ENCODE data around the gene TULP4. TPM values are rescaled to one million over a fixed set of nuclear protein-coding genes. Genes with fewer than 3 reads are reported as not detected.

TULP4 gene
- total and polyA plus RNA-seq, 7 donors = 2.4 to 142 (median 98.7) TPM

DNA sequence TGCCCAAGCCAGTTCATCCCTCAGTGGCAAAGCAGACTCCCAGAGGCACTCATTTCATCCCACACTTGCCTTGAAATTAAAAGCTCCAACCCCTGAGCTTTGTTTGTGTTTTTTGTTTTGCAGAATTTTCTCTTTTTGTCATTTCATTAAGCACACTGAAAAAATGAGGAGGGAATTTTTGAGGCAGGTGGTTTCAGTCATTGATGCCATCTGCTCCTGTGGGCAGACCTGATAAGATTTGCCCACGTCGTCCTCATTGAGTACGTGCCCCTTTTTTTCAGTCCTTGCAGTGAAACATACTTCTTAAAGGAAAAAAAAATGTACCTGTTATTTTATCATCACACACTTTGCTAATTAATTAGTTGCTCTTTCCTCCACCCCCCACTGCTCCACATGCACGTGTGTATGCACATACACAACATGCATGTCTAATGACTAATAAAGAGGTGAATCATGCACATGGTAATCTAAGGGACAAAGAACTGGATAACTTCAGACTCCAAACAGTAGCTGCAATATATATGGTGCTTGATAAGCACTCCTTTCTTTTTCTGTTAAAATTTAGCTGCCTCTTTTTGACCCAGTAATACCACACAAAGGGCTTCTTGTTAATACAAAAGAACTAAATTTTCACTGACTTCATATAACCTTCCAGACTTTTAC lies 145.5 kb downstream of the TULP4 start:
- no peaks in the 10 kb centered on the region for H3K9me3 ChIP-seq
- no peak for TF ChIP-seq EP300 (IDR thresholded peaks at IDR 0.05)
- TF ChIP-seq, protein P1, sequence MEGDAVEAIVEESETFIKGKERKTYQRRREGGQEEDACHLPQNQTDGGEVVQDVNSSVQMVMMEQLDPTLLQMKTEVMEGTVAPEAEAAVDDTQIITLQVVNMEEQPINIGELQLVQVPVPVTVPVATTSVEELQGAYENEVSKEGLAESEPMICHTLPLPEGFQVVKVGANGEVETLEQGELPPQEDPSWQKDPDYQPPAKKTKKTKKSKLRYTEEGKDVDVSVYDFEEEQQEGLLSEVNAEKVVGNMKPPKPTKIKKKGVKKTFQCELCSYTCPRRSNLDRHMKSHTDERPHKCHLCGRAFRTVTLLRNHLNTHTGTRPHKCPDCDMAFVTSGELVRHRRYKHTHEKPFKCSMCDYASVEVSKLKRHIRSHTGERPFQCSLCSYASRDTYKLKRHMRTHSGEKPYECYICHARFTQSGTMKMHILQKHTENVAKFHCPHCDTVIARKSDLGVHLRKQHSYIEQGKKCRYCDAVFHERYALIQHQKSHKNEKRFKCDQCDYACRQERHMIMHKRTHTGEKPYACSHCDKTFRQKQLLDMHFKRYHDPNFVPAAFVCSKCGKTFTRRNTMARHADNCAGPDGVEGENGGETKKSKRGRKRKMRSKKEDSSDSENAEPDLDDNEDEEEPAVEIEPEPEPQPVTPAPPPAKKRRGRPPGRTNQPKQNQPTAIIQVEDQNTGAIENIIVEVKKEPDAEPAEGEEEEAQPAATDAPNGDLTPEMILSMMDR (IDR thresholded peaks at IDR 0.05) = no peak
- no peak for TF ChIP-seq POLR2A (IDR thresholded peaks at IDR 0.05)
- no peak for TF ChIP-seq POLR2AphosphoS5 (IDR thresholded peaks at IDR 0.05)
- WGBS, 2 donors = 91 to 94% methylated on average over 4 of the region's 4 CpGs
- DNase-seq = no peak
- H3K4me1 ChIP-seq = no peaks in the 10 kb centered on the region
- intact Hi-C loops (cut with DNase I) = no loop called here
- H3K4me3 ChIP-seq = no peak overlapping the region
- H3K27ac ChIP-seq = no peak overlapping the region
- H3K27me3 ChIP-seq = no peaks in the 10 kb centered on the region
- peaks cover 0 to 14% (median 2%) of the 10 kb centered on the region in 4 donors for H3K36me3 ChIP-seq

DNA sequence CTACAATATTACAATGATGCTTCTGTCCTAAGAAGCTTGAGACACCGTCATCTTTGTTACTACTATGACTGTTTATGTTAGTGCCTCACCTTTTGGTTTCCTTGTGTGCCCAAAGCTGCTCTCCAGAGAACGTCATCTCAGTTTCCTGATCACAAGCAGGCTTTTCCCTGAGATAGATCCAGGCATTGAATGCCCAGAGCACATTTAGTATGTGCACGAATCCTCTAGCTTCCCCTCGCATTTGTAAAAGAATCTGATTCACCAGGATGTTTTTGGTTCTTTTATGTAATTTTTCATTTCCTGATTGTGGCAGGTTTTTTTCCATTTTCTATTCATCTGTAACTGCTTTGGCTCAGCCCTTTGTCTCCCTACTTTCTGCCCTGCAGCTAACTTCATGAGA lies 147.5 kb downstream of the TULP4 start:
- Histone ChIP-seq H3K4me1 (no peaks in the 10 kb centered on the region), H3K27me3 (no peaks in the 10 kb centered on the region), H3K4me3 (no peak overlapping the region), H3K27ac (no peak overlapping the region), H3K9me3 (no peaks in the 10 kb centered on the region), H3K36me3 (peaks cover 0 to 14% (median 2%) of the 10 kb centered on the region in 4 donors)
- no peak for DNase-seq
- intact Hi-C loops (cut with DNase I) = no loop called here
- 92 to 93% methylated on average over 4 of the region's 4 CpGs for WGBS, 2 donors
- TF ChIP-seq, protein P1 (IDR thresholded peaks at IDR 0.05) = no peak
- TF ChIP-seq EP300 (IDR thresholded peaks at IDR 0.05) (no peak), POLR2AphosphoS5 (IDR thresholded peaks at IDR 0.05) (no peak)

DNA sequence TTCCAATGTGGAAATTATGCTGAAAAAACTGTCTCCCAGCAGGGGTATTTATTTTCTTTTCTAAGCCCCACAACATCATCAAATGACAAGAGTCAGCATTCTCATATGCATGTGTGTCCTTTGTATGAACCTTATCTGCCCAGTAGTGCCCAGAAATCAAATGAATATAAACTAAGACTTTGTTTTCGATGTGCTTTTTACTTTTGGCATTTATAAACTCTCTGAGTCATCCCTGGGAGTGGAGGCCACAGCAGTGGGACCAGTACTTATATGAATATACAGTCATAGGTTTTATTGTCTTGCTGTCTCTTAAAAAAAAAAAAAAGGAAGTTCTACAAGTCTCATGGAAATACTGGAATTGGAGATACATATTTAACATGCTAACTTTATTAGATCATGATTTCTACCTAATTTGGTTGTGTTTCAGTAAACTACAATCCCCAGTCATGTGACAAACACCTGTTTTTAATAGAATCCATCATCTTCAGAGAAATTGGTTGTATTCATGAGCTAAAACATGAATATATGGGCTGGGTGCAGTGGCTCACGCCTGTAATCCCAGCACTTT lies 148.4 kb downstream of the TULP4 start:
- Histone ChIP-seq H3K27ac (no peak overlapping the region), H3K9me3 (no peaks in the 10 kb centered on the region), H3K4me1 (no peaks in the 10 kb centered on the region), H3K27me3 (no peaks in the 10 kb centered on the region), H3K4me3 (no peak overlapping the region), H3K36me3 (peaks cover 0 to 14% (median 2%) of the 10 kb centered on the region in 4 donors)
- DNase-seq = no peak
- intact Hi-C loops (cut with DNase I) = no loop called here
- TF ChIP-seq, protein P1 (IDR thresholded peaks at IDR 0.05) = no peak
- TF ChIP-seq EP300 (IDR thresholded peaks at IDR 0.05) (no peak), POLR2AphosphoS5 (IDR thresholded peaks at IDR 0.05) (no peak), POLR2A (IDR thresholded peaks at IDR 0.05) (no peak)
- 61 to 74% methylated on average over 2 of the region's 2 CpGs for WGBS, 2 donors

DNA sequence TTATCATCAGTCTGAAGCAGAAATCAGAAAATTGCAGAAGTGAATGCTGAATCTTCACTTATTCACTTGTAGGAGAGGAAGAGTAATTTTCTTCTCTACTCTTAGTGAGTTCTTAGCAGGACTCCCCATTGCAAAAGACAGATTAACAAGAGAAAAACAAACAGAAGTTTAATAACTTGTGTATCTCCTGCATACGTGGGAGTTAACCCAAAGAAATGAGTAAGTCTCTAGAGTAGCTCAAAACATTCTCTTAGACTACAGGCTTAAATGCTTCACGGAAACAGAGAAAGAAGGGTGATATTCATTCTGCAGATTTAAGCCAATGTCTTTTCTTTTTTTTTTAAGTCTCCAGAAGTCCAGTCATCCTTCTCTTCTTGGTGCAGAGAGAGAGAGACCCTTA lies 149.7 kb downstream of the TULP4 start:
- intact Hi-C loops (cut with DNase I) = no loop called here
- no peak for DNase-seq
- WGBS, 2 donors = 82 to 87% methylated on average over 2 of the region's 2 CpGs
- TF ChIP-seq POLR2A (IDR thresholded peaks at IDR 0.05) = no peak
- TF ChIP-seq, protein P1 (IDR thresholded peaks at IDR 0.05) = no peak
- H3K4me3 ChIP-seq = no peak overlapping the region
- H3K36me3 ChIP-seq = peaks cover 0 to 16% (median 2%) of the 10 kb centered on the region in 4 donors
- H3K4me1 ChIP-seq = no peaks in the 10 kb centered on the region
- H3K27me3 ChIP-seq = no peaks in the 10 kb centered on the region
- no peaks in the 10 kb centered on the region for H3K9me3 ChIP-seq
- H3K27ac ChIP-seq = no peak overlapping the region

Data from sigmoid colon (tissue), 7 donors.